ENCODE data around the gene CPT1C. TPM values are rescaled to one million over a fixed set of nuclear protein-coding genes. Genes with fewer than 3 reads are reported as not detected.

CPT1C gene
- total and polyA plus RNA-seq, 2 of the 4 experiments (the other 2 are of a cell fraction), result 14.2 to 56.1 TPM

DNA sequence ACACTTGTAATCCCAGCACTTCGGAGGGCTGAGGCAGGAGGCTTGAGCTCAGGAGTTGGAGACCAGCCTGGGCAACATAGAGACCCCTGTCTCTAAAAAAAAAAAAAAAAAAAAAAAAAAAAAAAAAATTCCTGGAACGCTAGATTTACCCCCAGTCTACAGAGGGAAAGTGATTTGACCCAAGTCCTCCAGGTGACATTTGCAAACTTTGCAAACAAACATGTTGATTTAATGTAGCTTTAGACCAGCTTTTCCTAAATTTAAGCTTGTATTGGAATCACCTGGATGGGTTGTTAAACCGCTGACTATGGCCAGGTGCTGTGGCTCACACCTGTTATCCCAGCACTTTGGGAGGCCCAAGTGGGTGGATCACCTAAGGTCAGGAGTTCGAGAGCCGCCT, 8.4 kb downstream of the CPT1C start:
- Histone ChIP-seq H3K18ac (ENCODE audit: low read depth, low read length) (no peak overlapping the region), H4K5ac (ENCODE audit: low read depth, low read length) (no peak overlapping the region), H3K4me2 (ENCODE audit: low read depth, low read length) (no peak overlapping the region), H3K79me1 (ENCODE audit: low read depth in 1 of 2, low read length in 2 of 2) (no peaks in the 10 kb centered on the region), H3K27ac (ENCODE audit: insufficient read depth, low read length) (no peak overlapping the region), H3K4ac (ENCODE audit: low read depth, low read length) (no peak overlapping the region), H3K9ac (ENCODE audit: low read depth, low read length) (no peak overlapping the region), H3K14ac (replicated peaks; ENCODE audit: low read depth, low read length) (no peak overlapping the region), H3K27me3 (ENCODE audit: control insufficient read depth, insufficient read depth, low read length) (no peaks in the 10 kb centered on the region), H4K8ac (ENCODE audit: low read depth in 2 of 2, low read length in 2 of 2) (no peak overlapping the region), H2BK5ac (ENCODE audit: low read depth, low read length, poor library complexity, severe bottlenecking) (no peak overlapping the region), H2AK9ac (replicated peaks; ENCODE audit: low read depth, low read length, poor library complexity) (no peak overlapping the region), H3K9me1 (ENCODE audit: insufficient read depth, low read length) (0 out of 2 replicates have a peak, but pooled peaks cover 3% of the 10 kb centered on the region), H3K4me3 (ENCODE audit: insufficient read depth, low read depth, low read length) (no peak overlapping the region), H3K23ac (ENCODE audit: low read depth, low read length) (no peak overlapping the region), H3K56ac (ENCODE audit: extremely low read depth, insufficient read depth, low read length) (no peak overlapping the region), H3K4me1 (ENCODE audit: control insufficient read depth, insufficient read depth, low read length) (no peaks in the 10 kb centered on the region), H2BK20ac (ENCODE audit: low read depth, low read length) (no peak overlapping the region), H2BK120ac (ENCODE audit: low read depth, low read length) (no peak overlapping the region), H3K36me3 (ENCODE audit: control insufficient read depth, insufficient read depth, low read length) (peaks cover 21% of the 10 kb centered on the region), H3K9me3 (ENCODE audit: control insufficient read depth, insufficient read depth, low read length) (no peaks in the 10 kb centered on the region), H2BK15ac (ENCODE audit: low read depth, low read length) (no peak overlapping the region), H4K20me1 (ENCODE audit: insufficient read depth, low read length) (no peaks in the 10 kb centered on the region), H2AFZ (replicated peaks; ENCODE audit: low read length, poor library complexity) (no peak overlapping the region), H2AK5ac (ENCODE audit: low read depth, low read length) (no peak overlapping the region), H4K91ac (ENCODE audit: insufficient read depth, low read depth, low read length) (no peak overlapping the region)
- no TSS peak for BruUV-seq (replicated peaks)
- dilution Hi-C loops (cut with HindIII; ENCODE audit: low sequenced_read_pairs, unreplicated experiment) (no loop called here), in situ Hi-C loops (cut with MboI; ENCODE audit: low sequenced_read_pairs) (no loop called here), intact Hi-C loops (cut with micrococcal nuclease) (no loop called here)
- ATAC-seq (ENCODE audit: low read depth) (no peak), DNase-seq (no peak)
- 100% methylated on average over 1 of the region's 5 CpGs; no CpG with 5 or more reads in 1 of the 2 experiments for WGBS, 2 experiments (ENCODE audit: extremely low coverage in 2 of 2, insufficient read length in 1 of 2)
- ChIA-PET CTCF (no interaction called here), POLR2A (ENCODE audit: unreplicated experiment) (no interaction called here)
- TF ChIP-seq MAFK (IDR thresholded peaks at IDR 0.05; ENCODE audit: low read depth, low read length) (no peak), RFX5 (IDR thresholded peaks at IDR 0.05; ENCODE audit: low read depth, low read length) (no peak), MXI1 (IDR thresholded peaks at IDR 0.05; ENCODE audit: borderline replicate concordance, low read depth, low read length) (no peak), RAD21 (IDR thresholded peaks at IDR 0.05; ENCODE audit: low read length) (no peak), CHD1 (IDR thresholded peaks at IDR 0.05; ENCODE audit: low read depth, low read length) (no peak), CEBPB (IDR thresholded peaks at IDR 0.05; ENCODE audit: low read depth, low read length) (no peak), FOS (IDR thresholded peaks at IDR 0.05; ENCODE audit: low read depth, low read length) (no peak), RCOR1 (IDR thresholded peaks at IDR 0.05; ENCODE audit: insufficient replicate concordance, low read length) (no peak), MAZ (IDR thresholded peaks at IDR 0.05; ENCODE audit: borderline replicate concordance, low read depth, low read length) (no peak), POLR2A (IDR thresholded peaks at IDR 0.05; ENCODE audit: low read depth, low read length) (no peak), NFE2L2 (IDR thresholded peaks at IDR 0.05; ENCODE audit: low read depth, low read length) (no peak), BHLHE40 (IDR thresholded peaks at IDR 0.05; ENCODE audit: low read depth, low read length) (no peak), SMC3 (IDR thresholded peaks at IDR 0.05; ENCODE audit: low read depth, low read length) (no peak)
- TF ChIP-seq, protein P1, sequence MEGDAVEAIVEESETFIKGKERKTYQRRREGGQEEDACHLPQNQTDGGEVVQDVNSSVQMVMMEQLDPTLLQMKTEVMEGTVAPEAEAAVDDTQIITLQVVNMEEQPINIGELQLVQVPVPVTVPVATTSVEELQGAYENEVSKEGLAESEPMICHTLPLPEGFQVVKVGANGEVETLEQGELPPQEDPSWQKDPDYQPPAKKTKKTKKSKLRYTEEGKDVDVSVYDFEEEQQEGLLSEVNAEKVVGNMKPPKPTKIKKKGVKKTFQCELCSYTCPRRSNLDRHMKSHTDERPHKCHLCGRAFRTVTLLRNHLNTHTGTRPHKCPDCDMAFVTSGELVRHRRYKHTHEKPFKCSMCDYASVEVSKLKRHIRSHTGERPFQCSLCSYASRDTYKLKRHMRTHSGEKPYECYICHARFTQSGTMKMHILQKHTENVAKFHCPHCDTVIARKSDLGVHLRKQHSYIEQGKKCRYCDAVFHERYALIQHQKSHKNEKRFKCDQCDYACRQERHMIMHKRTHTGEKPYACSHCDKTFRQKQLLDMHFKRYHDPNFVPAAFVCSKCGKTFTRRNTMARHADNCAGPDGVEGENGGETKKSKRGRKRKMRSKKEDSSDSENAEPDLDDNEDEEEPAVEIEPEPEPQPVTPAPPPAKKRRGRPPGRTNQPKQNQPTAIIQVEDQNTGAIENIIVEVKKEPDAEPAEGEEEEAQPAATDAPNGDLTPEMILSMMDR (conservative IDR thresholded peaks at IDR 0.05; ENCODE audit: low read depth, low read length), result no peak
- TF ChIP-seq, protein P2, sequence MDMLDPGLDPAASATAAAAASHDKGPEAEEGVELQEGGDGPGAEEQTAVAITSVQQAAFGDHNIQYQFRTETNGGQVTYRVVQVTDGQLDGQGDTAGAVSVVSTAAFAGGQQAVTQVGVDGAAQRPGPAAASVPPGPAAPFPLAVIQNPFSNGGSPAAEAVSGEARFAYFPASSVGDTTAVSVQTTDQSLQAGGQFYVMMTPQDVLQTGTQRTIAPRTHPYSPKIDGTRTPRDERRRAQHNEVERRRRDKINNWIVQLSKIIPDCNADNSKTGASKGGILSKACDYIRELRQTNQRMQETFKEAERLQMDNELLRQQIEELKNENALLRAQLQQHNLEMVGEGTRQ (IDR thresholded peaks at IDR 0.05; ENCODE audit: low read depth, low read length), result no peak
- TF ChIP-seq, protein P3, sequence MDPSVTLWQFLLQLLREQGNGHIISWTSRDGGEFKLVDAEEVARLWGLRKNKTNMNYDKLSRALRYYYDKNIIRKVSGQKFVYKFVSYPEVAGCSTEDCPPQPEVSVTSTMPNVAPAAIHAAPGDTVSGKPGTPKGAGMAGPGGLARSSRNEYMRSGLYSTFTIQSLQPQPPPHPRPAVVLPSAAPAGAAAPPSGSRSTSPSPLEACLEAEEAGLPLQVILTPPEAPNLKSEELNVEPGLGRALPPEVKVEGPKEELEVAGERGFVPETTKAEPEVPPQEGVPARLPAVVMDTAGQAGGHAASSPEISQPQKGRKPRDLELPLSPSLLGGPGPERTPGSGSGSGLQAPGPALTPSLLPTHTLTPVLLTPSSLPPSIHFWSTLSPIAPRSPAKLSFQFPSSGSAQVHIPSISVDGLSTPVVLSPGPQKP (IDR thresholded peaks at IDR 0.05; ENCODE audit: borderline replicate concordance, low read depth, low read length), result no peak
